K562 (cell line): ENCODE data around the gene C12orf75. TPM values are rescaled to one million over a fixed set of nuclear protein-coding genes. Genes with fewer than 3 reads are reported as not detected.
A peak's percentile ranks its signal among the peaks of the same experiment; 100 is the strongest.

Source experiments
- BCOR ChIP-seq: fragments of 450-650 bp; IDR thresholded peaks from 2 replicates; pipeline ENCODE4 v1.6.1; 2016
- KLF1 ChIP-seq: fragments of 450-650 bp; IDR thresholded peaks from 2 replicates; pipeline ENCODE4 v1.6.1; 2016; ENCODE audit warnings: missing genetic modification characterization, missing compliant biosample characterization
- NR3C1 ChIP-seq: sonication (generic); formaldehyde crosslinking; IDR thresholded peaks from 2 replicates; pipeline ENCODE4 v1.8.1; 2022; ENCODE audit warnings: missing genetic modification reagents
- PCBP2 ChIP-seq: fragments of 200-400 bp; formaldehyde crosslinking; IDR thresholded peaks from 2 replicates; pipeline ENCODE4 v1.6.1; 2018; ENCODE audit warnings: low read length, low read depth, mild to moderate bottlenecking, moderate library complexity; ENCODE audit not compliant: poor library complexity, severe bottlenecking
- PYGO2 ChIP-seq: fragments of 450-650 bp; IDR thresholded peaks from 2 replicates; pipeline ENCODE4 v1.6.1; 2016; ENCODE audit warnings: mild to moderate bottlenecking, missing genetic modification characterization, moderate library complexity, missing compliant biosample characterization
- RAD21 ChIP-seq, 2 experiments: fragments of 250-450 bp in 1 of 2; fragments of 450-650 bp in 1 of 2; sonication (Bioruptor Pico) in 1 of 2; formaldehyde crosslinking in 1 of 2; IDR thresholded peaks in 1 of 2; conservative IDR thresholded peaks in 1 of 2; 2 replicates each; pipeline versions ENCODE4 v1.4.0 to v1.8.0; 2020 to 2022; ENCODE audit warnings: mild to moderate bottlenecking in 2 of 2, moderate library complexity in 1 of 2
- RBM15 ChIP-seq: fragments of 200-400 bp; formaldehyde crosslinking; IDR thresholded peaks from 2 replicates; pipeline ENCODE4 v1.6.1; 2018; ENCODE audit warnings: mild to moderate bottlenecking, low read length, moderate library complexity; ENCODE audit not compliant: insufficient read depth
- SMC3 ChIP-seq: conservative IDR thresholded peaks from 2 replicates; pipeline ENCODE4 v1.6.1; 2011; ENCODE audit warnings: low read depth, low read length, improper control_type of control experiment; ENCODE audit not compliant: insufficient read depth
- TCF7 ChIP-seq: sonication (generic); IDR thresholded peaks from 2 replicates; pipeline ENCODE4 v1.6.1; 2016; ENCODE audit warnings: antibody characterized with exemption, borderline replicate concordance
- TEAD2 ChIP-seq: fragments of 450-650 bp; IDR thresholded peaks from 2 replicates; pipeline ENCODE4 v1.6.1; 2016; ENCODE audit warnings: missing genetic modification characterization, control low read depth, missing compliant biosample characterization
- ZBTB17 ChIP-seq: fragments of 450-650 bp; formaldehyde crosslinking; IDR thresholded peaks from 2 replicates; pipeline ENCODE4 v1.4.0; 2020; ENCODE audit warnings: mild to moderate bottlenecking
- ZBTB34 ChIP-seq: fragments of 250-450 bp; sonication (Bioruptor Pico); IDR thresholded peaks from 2 replicates; pipeline ENCODE4 v1.8.0; 2021; ENCODE audit warnings: mild to moderate bottlenecking, moderate library complexity
- ZFP30 ChIP-seq: fragments of 250-450 bp; sonication (Bioruptor Pico); IDR thresholded peaks from 2 replicates; pipeline ENCODE4 v1.8.0; 2022; ENCODE audit warnings: moderate library complexity, mild to moderate bottlenecking, inconsistent platforms, borderline replicate concordance
- polyA plus RNA-seq, 8 experiments: library from polyadenylated mRNA; depleted of rRNA in 4 of 8; stranded (reverse) in 5 of 8; unstranded in 3 of 8; fragments of >200 nt; fragmentation: Nextera tagmentation in 2 of 8; fragmentation: Illumina TruSeq in 1 of 8; extraction: Ambion mirVana in 2 of 8; extraction: Trizol in 1 of 8; gene quantifications; 2 replicates each; pipeline versions ENCODE4 v1.2.1 to v1.2.3, GENCODE V29; 2011 to 2014; ENCODE audit warnings: inconsistent platforms in 1 of 8, missing spikeins in 1 of 8
- total RNA-seq, 7 experiments: library from RNA; depleted of rRNA in 6 of 7; stranded (reverse); fragments of >200 nt in 6 of 7; fragmentation: Illumina TruSeq in 2 of 7; extraction: Trizol in 2 of 7; gene quantifications; 2 replicates each; pipeline versions ENCODE4 v1.2.1 to v1.2.3, GENCODE V29; 2011 to 2021; ENCODE audit warnings: low replicate concordance in 1 of 7

C12orf75 gene
- total and polyA plus RNA-seq, 9 of the 15 experiments (the other 6 are each of a cell fraction or from before 2014, with no cell fraction given), result 0.06 to 0.82 (median 0.26) TPM; not detected in 3

DNA sequence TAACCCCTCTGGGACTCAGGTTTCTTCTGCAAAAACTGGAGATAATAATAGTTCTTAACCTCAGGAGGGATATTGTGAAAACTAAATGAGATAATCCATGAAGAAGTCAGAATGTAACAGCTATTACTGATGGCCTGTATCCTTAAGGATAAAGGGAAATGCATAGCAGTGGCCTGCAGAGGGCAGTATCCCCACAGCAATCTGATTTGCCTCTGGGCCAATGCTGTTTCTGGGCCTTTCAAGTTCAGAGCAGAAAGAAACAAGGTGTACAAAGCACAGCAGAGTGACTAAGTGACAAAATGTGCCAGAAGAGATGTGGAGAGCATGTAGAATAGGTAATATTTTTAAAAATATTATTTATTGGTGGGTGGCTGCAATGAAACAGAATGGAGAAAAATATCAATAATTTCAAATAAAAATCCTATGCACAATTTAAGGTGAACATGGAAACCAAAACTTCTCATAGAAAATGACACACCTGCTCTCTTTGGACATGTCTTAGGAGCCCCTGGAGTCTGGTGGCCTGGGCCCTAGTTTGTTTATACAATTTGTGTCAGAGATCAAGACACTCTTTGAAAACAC, 90.3 kb downstream of the C12orf75 start (continued):
- TF ChIP-seq ZBTB17 (CRISPR knock-in tag) (no peak), KLF1 (tag) (no peak), ZBTB34 (CRISPR knock-in tag) (no peak), ZFP30 (CRISPR knock-in tag) (no peak), BCOR (no peak), PYGO2 (no peak), TEAD2 (tag) (no peak), NR3C1 (CRISPR knock-in tag) (no peak), TCF7 (no peak), SMC3 (peak; percentile 88), RAD21 (CRISPR knock-in tag; conservative IDR thresholded peaks at IDR 0.05 in 1 of 2, IDR thresholded peaks at IDR 0.05 in 1 of 2) (peak; percentile 94), PCBP2 (no peak), RBM15 (no peak)

Other genes starting within 250 kb of the C12orf75 start
- gene ALDH1L2, start 246.2 kb upstream of the C12orf75 start, total RNA-seq (2014; rRNA removed), result 3.8 and 5.1 TPM in 2 replicates
- 7.3 and 8.0 TPM in 2 replicates for gene ALDH1L2, start 246.2 kb upstream of the C12orf75 start, total RNA-seq (2014; rRNA removed; fragmentation: Illumina TruSeq; extraction: Trizol)
- gene ALDH1L2, start 246.2 kb upstream of the C12orf75 start, total RNA-seq (2015; rRNA removed; fragmentation: Illumina TruSeq; extraction: Trizol), result 0.60 and 1.1 TPM in 2 replicates
- gene ALDH1L2, start 246.2 kb upstream of the C12orf75 start, total RNA-seq (2021), result 9.2 and 9.6 TPM in 2 replicates
- 1.5 and 5.9 TPM in 2 replicates for gene ALDH1L2, start 246.2 kb upstream of the C12orf75 start, polyA plus RNA-seq (2011; rRNA removed)
- 8.9 and 9.9 TPM in 2 replicates for gene ALDH1L2, start 246.2 kb upstream of the C12orf75 start, polyA plus RNA-seq (2014; fragmentation: Illumina TruSeq; extraction: Trizol)
- gene ALDH1L2, start 246.2 kb upstream of the C12orf75 start, polyA plus RNA-seq (2014; fragmentation: Nextera tagmentation; extraction: Ambion mirVana), result 1 to 10 TPM; 1.4 to 1.7 TPM
- gene ALDH1L2, start 246.2 kb upstream of the C12orf75 start, polyA plus RNA-seq (2014; rRNA removed), result 8.2 and 8.9 TPM in 2 replicates
- gene WASHC4, start 223.0 kb upstream of the C12orf75 start, total RNA-seq (2014; rRNA removed), result 18.2 and 21.1 TPM in 2 replicates
- gene WASHC4, start 223.0 kb upstream of the C12orf75 start, total RNA-seq (2014; rRNA removed; fragmentation: Illumina TruSeq; extraction: Trizol), result 36.2 and 39.5 TPM in 2 replicates
- gene WASHC4, start 223.0 kb upstream of the C12orf75 start, total RNA-seq (2015; rRNA removed; fragmentation: Illumina TruSeq; extraction: Trizol), result 32.1 and 38.5 TPM in 2 replicates
- gene WASHC4, start 223.0 kb upstream of the C12orf75 start, total RNA-seq (2021), result 24.1 and 25.4 TPM in 2 replicates
- 18.7 and 28.2 TPM in 2 replicates for gene WASHC4, start 223.0 kb upstream of the C12orf75 start, polyA plus RNA-seq (2011; rRNA removed)
- 16.9 and 21.3 TPM in 2 replicates for gene WASHC4, start 223.0 kb upstream of the C12orf75 start, polyA plus RNA-seq (2014; fragmentation: Illumina TruSeq; extraction: Trizol)
- 10 to 100 TPM; 12.5 to 13.3 TPM for gene WASHC4, start 223.0 kb upstream of the C12orf75 start, polyA plus RNA-seq (2014; fragmentation: Nextera tagmentation; extraction: Ambion mirVana)
- 13.9 and 23.2 TPM in 2 replicates for gene WASHC4, start 223.0 kb upstream of the C12orf75 start, polyA plus RNA-seq (2014; rRNA removed)
- 3.8 and 5.2 TPM in 2 replicates for gene APPL2, start 94.5 kb upstream of the C12orf75 start, total RNA-seq (2014; rRNA removed)
- 8.2 and 8.5 TPM in 2 replicates for gene APPL2, start 94.5 kb upstream of the C12orf75 start, total RNA-seq (2014; rRNA removed; fragmentation: Illumina TruSeq; extraction: Trizol)
- gene APPL2, start 94.5 kb upstream of the C12orf75 start, total RNA-seq (2015; rRNA removed; fragmentation: Illumina TruSeq; extraction: Trizol), result 6.7 and 9.0 TPM in 2 replicates
- 7.5 and 8.0 TPM in 2 replicates for gene APPL2, start 94.5 kb upstream of the C12orf75 start, total RNA-seq (2021)
- gene APPL2, start 94.5 kb upstream of the C12orf75 start, polyA plus RNA-seq (2011; rRNA removed), result 11.4 and 14.4 TPM in 2 replicates
- gene APPL2, start 94.5 kb upstream of the C12orf75 start, polyA plus RNA-seq (2014; fragmentation: Illumina TruSeq; extraction: Trizol), result 7.8 and 13.6 TPM in 2 replicates
- gene APPL2, start 94.5 kb upstream of the C12orf75 start, polyA plus RNA-seq (2014; fragmentation: Nextera tagmentation; extraction: Ambion mirVana), result 1 to 10 TPM; 2.1 to 3.3 TPM
- 8.6 and 8.9 TPM in 2 replicates for gene APPL2, start 94.5 kb upstream of the C12orf75 start, polyA plus RNA-seq (2014; rRNA removed)